Measurements from ENCODE around the gene ZNF423.
A peak's percentile ranks its signal among the peaks of the same experiment; 100 is the strongest.

ZNF423 gene

GRCh38 chr16:49660626-49661025, 195.3 kb downstream of the ZNF423 start:
- TF ChIP-seq, protein P1, sequence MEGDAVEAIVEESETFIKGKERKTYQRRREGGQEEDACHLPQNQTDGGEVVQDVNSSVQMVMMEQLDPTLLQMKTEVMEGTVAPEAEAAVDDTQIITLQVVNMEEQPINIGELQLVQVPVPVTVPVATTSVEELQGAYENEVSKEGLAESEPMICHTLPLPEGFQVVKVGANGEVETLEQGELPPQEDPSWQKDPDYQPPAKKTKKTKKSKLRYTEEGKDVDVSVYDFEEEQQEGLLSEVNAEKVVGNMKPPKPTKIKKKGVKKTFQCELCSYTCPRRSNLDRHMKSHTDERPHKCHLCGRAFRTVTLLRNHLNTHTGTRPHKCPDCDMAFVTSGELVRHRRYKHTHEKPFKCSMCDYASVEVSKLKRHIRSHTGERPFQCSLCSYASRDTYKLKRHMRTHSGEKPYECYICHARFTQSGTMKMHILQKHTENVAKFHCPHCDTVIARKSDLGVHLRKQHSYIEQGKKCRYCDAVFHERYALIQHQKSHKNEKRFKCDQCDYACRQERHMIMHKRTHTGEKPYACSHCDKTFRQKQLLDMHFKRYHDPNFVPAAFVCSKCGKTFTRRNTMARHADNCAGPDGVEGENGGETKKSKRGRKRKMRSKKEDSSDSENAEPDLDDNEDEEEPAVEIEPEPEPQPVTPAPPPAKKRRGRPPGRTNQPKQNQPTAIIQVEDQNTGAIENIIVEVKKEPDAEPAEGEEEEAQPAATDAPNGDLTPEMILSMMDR (IDR thresholded peaks at IDR 0.05) = no peak
- no peaks in the 10 kb centered on the region for H3K9me3 Mint-ChIP-seq
- no peak overlapping the region for H3K27ac Mint-ChIP-seq
- no peak overlapping the region for H3K4me3 Mint-ChIP-seq
- no peaks in the 10 kb centered on the region for H3K27me3 Mint-ChIP-seq (ENCODE audit: low read depth, poor library complexity)
- peaks cover 69% of the 10 kb centered on the region for H3K4me1 Mint-ChIP-seq
- DNase-seq = no peak
- no peaks in the 10 kb centered on the region for H3K36me3 Mint-ChIP-seq (ENCODE audit: low read depth)

DNA sequence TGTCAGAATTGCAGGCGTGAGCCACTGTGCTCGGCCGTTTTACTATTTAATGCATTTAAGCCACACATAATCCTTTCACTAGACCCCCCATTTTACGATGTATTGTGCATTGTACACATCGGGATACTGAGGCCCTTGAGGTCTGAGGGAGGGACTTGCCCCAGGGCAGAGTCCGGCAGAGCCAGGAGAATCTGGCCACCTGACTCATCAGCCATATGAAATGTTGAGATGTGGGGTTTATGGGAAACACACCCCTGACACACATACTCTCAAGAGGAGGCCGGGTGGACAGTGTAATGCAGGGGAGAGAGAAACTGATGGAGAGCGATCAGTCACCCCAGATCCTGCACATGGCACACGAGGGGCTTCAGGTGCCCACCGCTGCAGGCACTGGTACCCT, 196.6 kb downstream of the ZNF423 start:
- TF ChIP-seq, protein P1 (IDR thresholded peaks at IDR 0.05) = no peak
- Mint-ChIP-seq H3K4me1 (peaks cover 72% of the 10 kb centered on the region), H3K9me3 (no peaks in the 10 kb centered on the region), H3K27me3 (ENCODE audit: low read depth, poor library complexity) (no peaks in the 10 kb centered on the region), H3K4me3 (no peak overlapping the region), H3K36me3 (ENCODE audit: low read depth) (no peaks in the 10 kb centered on the region), H3K27ac (no peak overlapping the region)
- no peak for DNase-seq

GRCh38 chr16:49658531-49658930, 197.4 kb downstream of the ZNF423 start:
- peak overlapping the region; percentile 52 for H3K27ac Mint-ChIP-seq
- TF ChIP-seq, protein P1 (IDR thresholded peaks at IDR 0.05) = no peak
- peaks cover 70% of the 10 kb centered on the region for H3K4me1 Mint-ChIP-seq
- peaks cover 4% of the 10 kb centered on the region for H3K27me3 Mint-ChIP-seq (ENCODE audit: low read depth, poor library complexity)
- H3K4me3 Mint-ChIP-seq = no peak overlapping the region
- H3K9me3 Mint-ChIP-seq = no peaks in the 10 kb centered on the region
- no peak for DNase-seq
- no peaks in the 10 kb centered on the region for H3K36me3 Mint-ChIP-seq (ENCODE audit: low read depth)

DNA sequence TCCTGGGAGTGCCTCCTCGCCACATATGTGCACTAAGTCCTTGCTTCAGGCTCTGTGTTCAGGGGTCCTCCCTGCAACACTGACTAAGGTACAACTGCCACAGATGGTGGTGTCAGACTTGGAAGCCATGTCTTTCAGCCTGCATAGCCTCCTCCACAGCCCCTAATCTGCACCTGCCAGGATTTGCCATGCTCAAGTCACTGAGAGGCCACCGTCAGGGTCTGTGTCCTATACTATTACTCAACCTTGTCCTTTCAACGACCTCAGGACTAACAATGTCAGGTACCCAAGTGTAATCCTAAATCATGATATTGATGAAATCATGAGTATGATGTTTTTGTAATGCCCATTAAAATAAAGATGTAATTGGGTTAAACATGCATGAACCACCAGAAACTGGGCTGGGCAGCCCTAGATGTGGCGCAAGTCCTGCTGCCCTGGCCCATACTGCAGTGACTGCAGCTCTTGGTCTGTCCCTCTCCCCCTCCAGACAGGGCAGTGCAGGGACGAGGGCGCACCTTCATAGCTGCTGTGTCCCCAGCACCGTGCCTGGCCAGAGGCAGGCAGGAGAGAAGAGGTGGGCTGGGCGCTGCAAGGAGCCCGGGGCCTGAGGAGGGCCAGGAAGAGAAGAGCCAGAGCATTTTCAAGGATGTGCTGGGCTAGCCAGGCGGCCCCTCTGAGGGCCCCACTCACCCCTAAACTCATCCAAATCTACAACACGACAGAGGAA, 198.0 kb downstream of the ZNF423 start:
- TF ChIP-seq, protein P1 (IDR thresholded peaks at IDR 0.05) = no peak
- Mint-ChIP-seq H3K4me3 (no peak overlapping the region), H3K27me3 (ENCODE audit: low read depth, poor library complexity) (peaks cover 4% of the 10 kb centered on the region), H3K27ac (peak overlapping the region; percentile 52), H3K4me1 (peaks cover 70% of the 10 kb centered on the region), H3K36me3 (ENCODE audit: low read depth) (no peaks in the 10 kb centered on the region), H3K9me3 (no peaks in the 10 kb centered on the region)
- DNase-seq = no peak

GRCh38 chr16:49654425-49654824, 201.5 kb downstream of the ZNF423 start:
- Mint-ChIP-seq H3K36me3 (ENCODE audit: low read depth) (peaks cover 6% of the 10 kb centered on the region), H3K4me1 (peaks cover 58% of the 10 kb centered on the region), H3K9me3 (peaks cover 5% of the 10 kb centered on the region), H3K27me3 (ENCODE audit: low read depth, poor library complexity) (peaks cover 4% of the 10 kb centered on the region), H3K4me3 (no peak overlapping the region), H3K27ac (no peak overlapping the region)
- TF ChIP-seq, protein P1 (IDR thresholded peaks at IDR 0.05) = no peak
- no peak for DNase-seq

GRCh38 chr16:49653577-49653976, 202.3 kb downstream of the ZNF423 start:
- Mint-ChIP-seq H3K4me1 (peaks cover 55% of the 10 kb centered on the region), H3K27ac (peak overlapping the region; percentile 29), H3K36me3 (ENCODE audit: low read depth) (peaks cover 15% of the 10 kb centered on the region), H3K4me3 (no peak overlapping the region), H3K9me3 (peaks cover 14% of the 10 kb centered on the region), H3K27me3 (ENCODE audit: low read depth, poor library complexity) (peaks cover 4% of the 10 kb centered on the region)
- TF ChIP-seq, protein P1 (IDR thresholded peaks at IDR 0.05) = no peak
- DNase-seq = no peak

All from nephron progenitor cell (in vitro differentiated cells).